Motor neuron (in vitro differentiated cells): ENCODE measurements around the gene CELA1. TPM values are rescaled to one million over a fixed set of nuclear protein-coding genes. Genes with fewer than 3 reads are reported as not detected.
A peak's percentile ranks its signal among the peaks of the same experiment; 100 is the strongest.

ENCODE experiments used
- ATAC-seq, 8 experiments: fragments of 200-7000 bp; cut with Tn5 transposase; replicated peaks in 6 of 8; 2 replicates each; pipeline ENCODE4 v1.8.0; 2021; ENCODE audit warnings: mild to moderate bottlenecking in 8 of 8, moderate library complexity in 8 of 8
- H3K27ac ChIP-seq, 2 donors: fragments of 250-450 bp; sonication (Bioruptor Pico); 2 replicates each; pipeline ENCODE4 v1.9.0; 2021; ENCODE audit warnings: antibody characterized with exemption in 2 of 2, mild to moderate bottlenecking in 2 of 2, moderate library complexity in 1 of 2
- H3K4me1 ChIP-seq, 2 donors: fragments of 250-450 bp; sonication (Bioruptor Pico); replicated peaks in 1 of 2; 2 replicates each; pipeline ENCODE4 v1.6.1; 2021; ENCODE audit warnings: antibody characterized with exemption in 2 of 2, mild to moderate bottlenecking in 2 of 2, moderate library complexity in 1 of 2
- H3K4me3 ChIP-seq, 5 donors: fragments of 250-450 bp; sonication (Bioruptor Pico); 2 replicates each; pipeline ENCODE4 v1.9.0; 2021; ENCODE audit warnings: antibody characterized with exemption in 5 of 5, mild to moderate bottlenecking in 5 of 5, moderate library complexity in 4 of 5
- WGBS, 10 experiments: fragments of 450-650 bp; shearing (Covaris generic); methylation state at CpG; one replicate each; pipeline ENCODE4 v1.0.0; 2022; 5-methylcytosine and 5-hydroxymethylcytosine counted together
- in situ Hi-C, 9 experiments: fragments of 400-800 bp; cut with MboI; loops; one replicate each; pipeline ENCODE4 v1.15.0; 2021; ENCODE audit warnings: low sequenced_read_pairs in 9 of 9, low pct_unique_long_range_greater_than_20kb in 2 of 9; ENCODE audit not compliant: unreplicated experiment in 9 of 9
- total RNA-seq, 8 experiments: library from RNA; unstranded; fragments of 300-600 nt; gene quantifications; 2 replicates each; pipeline versions ENCODE4 v1.2.3 to v1.2.4, GENCODE V29; 2022

The CELA1 gene
- total RNA-seq, 8 experiments from 2014 or later = not detected

GRCh38 chr12:51330186-51330585 lies 16.3 kb downstream of the CELA1 start:
- in situ Hi-C loops = loop anchor here in 6 of 9 experiments (25.0 kb wide), 5 partner anchors 218 to 518 kb away; partner anchors contain the start of genes TMPRSS12 (in 2 of the 6), CSRNP2 (in 1 of the 6), LETMD1 (in 1 of the 6) and SLC11A2 (in 1 of the 6)
- Histone ChIP-seq H3K4me3 (no peak overlapping the region), H3K4me1 (no peaks in the 10 kb centered on the region), H3K27ac (no peak overlapping the region)
- no peak for ATAC-seq

GRCh38 chr12:51329742-51330141 lies 16.7 kb downstream of the CELA1 start:
- Histone ChIP-seq H3K4me1 (no peaks in the 10 kb centered on the region), H3K4me3 (no peak overlapping the region), H3K27ac (no peak overlapping the region)
- 17 to 100% (median 77%) methylated on average over 1 to 4 of the region's 5 CpGs; no CpG with 5 or more reads in 2 of the 10 experiments for WGBS, 10 experiments
- in situ Hi-C loops = loop anchor here in 6 of 9 experiments (10.0 to 25.0 kb wide), 6 partner anchors 55 to 517 kb away; partner anchors contain the start of genes TMPRSS12 (in 2 of the 6), CSRNP2 (in 1 of the 6), LETMD1 (in 1 of the 6) and SLC11A2 (in 1 of the 6)
- no peak for ATAC-seq

- no peak overlapping the region for H3K4me3 ChIP-seq
- 70 to 100% (median 88%) methylated on average over 1 to 3 of the region's 4 CpGs; no CpG with 5 or more reads in 4 of the 10 experiments for WGBS, 10 experiments
These were observed 17.9 kb downstream of the CELA1 start for GRCh38 chr12:51328587-51328986.

DNA sequence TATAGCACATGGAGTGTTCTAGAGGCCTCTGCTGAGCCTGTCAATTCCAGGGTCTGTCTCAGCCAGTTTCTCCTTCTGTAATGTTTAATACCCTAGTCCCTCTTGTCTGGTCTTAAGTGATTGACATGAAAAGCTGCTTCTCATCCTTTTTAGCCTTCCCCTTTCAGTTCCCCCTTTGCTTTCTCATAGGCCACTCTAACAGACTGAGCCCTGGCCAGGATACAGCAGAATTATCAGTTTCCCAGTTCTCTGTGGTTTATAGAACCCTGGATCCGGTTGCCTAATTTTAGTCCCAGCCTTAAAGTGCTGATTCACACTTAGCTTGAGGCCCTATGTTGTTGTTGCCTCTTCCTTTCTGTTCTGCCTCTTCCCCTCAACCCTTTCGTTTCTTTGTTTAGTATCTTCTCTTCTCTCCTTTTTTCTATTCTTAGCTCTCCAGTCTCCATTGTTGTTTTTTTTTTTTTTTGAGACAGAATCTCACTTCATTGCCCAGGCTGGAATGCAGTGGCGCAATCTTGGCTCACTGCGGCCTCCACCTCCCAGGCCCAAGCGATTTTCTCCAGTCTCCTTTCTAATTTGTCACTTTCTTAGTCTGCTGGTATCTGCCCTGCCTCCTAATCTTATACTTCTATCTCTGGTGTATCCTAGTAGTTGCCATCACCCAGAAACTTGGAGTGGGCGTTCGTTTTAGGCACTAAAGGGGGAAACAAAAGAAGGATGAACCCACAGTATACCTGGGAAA lies 19.6 kb downstream of the CELA1 start:
- H3K27ac ChIP-seq = no peak overlapping the region
- 44 to 100% (median 72%) methylated on average over 1 to 7 of the region's 7 CpGs for WGBS, 10 experiments
- peak in 5 of 8 experiments; percentile 10 to 90 (median 37) for ATAC-seq
- in situ Hi-C loops = loop anchor here in 6 of 9 experiments (10.0 to 25.0 kb wide), 6 partner anchors 52 to 515 kb away; partner anchors contain the start of genes TMPRSS12 (in 2 of the 6), CSRNP2 (in 1 of the 6), LETMD1 (in 1 of the 6) and SLC11A2 (in 1 of the 6)
- no peaks in the 10 kb centered on the region for H3K4me1 ChIP-seq
- no peak overlapping the region for H3K4me3 ChIP-seq

More at GRCh38 chr12:51328587-51328986, 17.9 kb downstream of the CELA1 start:
- no peaks in the 10 kb centered on the region for H3K4me1 ChIP-seq
- ATAC-seq = no peak
- in situ Hi-C loops = loop anchor here in 6 of 9 experiments (10.0 to 25.0 kb wide), 6 partner anchors 54 to 516 kb away; partner anchors contain the start of genes TMPRSS12 (in 2 of the 6), CSRNP2 (in 1 of the 6), LETMD1 (in 1 of the 6) and SLC11A2 (in 1 of the 6)
- no peak overlapping the region for H3K27ac ChIP-seq

GRCh38 chr12:51324953-51325352 lies 21.5 kb downstream of the CELA1 start:
- WGBS, 10 experiments = 68 to 100% (median 93%) methylated on average over 2 to 4 of the region's 4 CpGs; no CpG with 5 or more reads in 2 of the 10 experiments
- in situ Hi-C loops = loop anchor here in 6 of 9 experiments (10.0 to 25.0 kb wide), 6 partner anchors 50 to 513 kb away; partner anchors contain the start of genes TMPRSS12 (in 2 of the 6), CSRNP2 (in 1 of the 6), LETMD1 (in 1 of the 6) and SLC11A2 (in 1 of the 6)

GRCh38 chr12:51323966-51324895 lies 22.2 kb downstream of the CELA1 start, which contains the start of gene BIN2:
BIN2 (minus strand) TSS chr12:51324174; CDS start chr12:51324102, 72 bp downstream.
- WGBS, 10 experiments = 93 to 100% (median 95%) methylated on average over 3 to 18 of the region's 60 CpGs; no CpG with 5 or more reads in 3 of the 10 experiments
- in situ Hi-C loops = loop anchor here in 1 of 9 experiments (10.0 kb wide), 1 partner anchor 49 kb away; the partner anchor contains the start of gene SMAGP
- Histone ChIP-seq H3K4me1 (no peaks in the 10 kb centered on the region), H3K4me3 (no peak within 1 kb of the TSS), H3K27ac (no peak within 1 kb of the TSS)
- no peak for ATAC-seq

More at GRCh38 chr12:51324953-51325352, 21.5 kb downstream of the CELA1 start:
- ATAC-seq = no peak
- no peak overlapping the region for H3K4me3 ChIP-seq
- H3K4me1 ChIP-seq = no peaks in the 10 kb centered on the region
- H3K27ac ChIP-seq = no peak overlapping the region

DNA sequence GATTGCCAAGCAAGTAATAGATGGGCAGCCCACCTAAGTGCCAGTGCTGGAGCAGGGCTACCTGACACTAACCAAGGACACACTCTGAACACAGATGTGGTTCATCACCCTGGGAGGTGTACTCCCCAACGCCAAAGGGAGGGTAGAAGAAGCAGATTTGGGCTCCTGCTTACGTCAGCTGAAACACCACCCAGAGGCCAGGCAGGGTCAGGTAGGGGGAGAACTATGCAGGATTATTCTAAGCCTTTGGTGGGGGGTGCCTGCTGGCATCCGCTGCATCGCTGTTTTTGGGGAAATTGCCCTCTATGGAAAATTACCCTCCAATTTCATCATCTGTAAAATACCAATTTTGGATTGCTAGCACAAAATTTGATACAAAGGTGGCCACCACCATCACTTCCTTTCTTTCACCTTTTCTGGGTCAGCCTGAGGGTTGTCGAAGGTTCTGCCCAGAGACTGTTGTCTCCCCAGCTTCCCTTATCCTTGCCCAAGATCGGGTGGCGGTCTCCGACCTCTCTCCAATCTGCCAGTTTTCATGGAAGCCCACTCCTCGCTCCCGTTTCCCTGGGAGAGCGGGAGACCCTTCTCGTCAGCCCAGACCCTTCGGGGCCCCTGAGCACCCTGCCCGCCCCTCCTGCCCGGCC lies 23.0 kb downstream of the CELA1 start:
- WGBS, 10 experiments = 80 to 100% (median 91%) methylated on average over 1 to 5 of the region's 15 CpGs; no CpG with 5 or more reads in 3 of the 10 experiments
- ATAC-seq = no peak
- Histone ChIP-seq H3K27ac (no peak overlapping the region), H3K4me3 (no peak overlapping the region), H3K4me1 (no peaks in the 10 kb centered on the region)
- in situ Hi-C loops = loop anchor here in 1 of 9 experiments (10.0 kb wide), 1 partner anchor 49 kb away; the partner anchor contains the start of gene SMAGP

- Histone ChIP-seq H3K27ac (no peak overlapping the region), H3K4me3 (no peak overlapping the region), H3K4me1 (no peaks in the 10 kb centered on the region)
- 75 to 100% (median 84%) methylated on average over 2 to 5 of the region's 5 CpGs for WGBS, 10 experiments
- in situ Hi-C loops = loop anchor here in 1 of 9 experiments (10.0 kb wide), 1 partner anchor 48 kb away; the partner anchor contains the start of gene SMAGP
- no peak for ATAC-seq
These were observed 24.0 kb downstream of the CELA1 start for GRCh38 chr12:51322452-51322851.

DNA sequence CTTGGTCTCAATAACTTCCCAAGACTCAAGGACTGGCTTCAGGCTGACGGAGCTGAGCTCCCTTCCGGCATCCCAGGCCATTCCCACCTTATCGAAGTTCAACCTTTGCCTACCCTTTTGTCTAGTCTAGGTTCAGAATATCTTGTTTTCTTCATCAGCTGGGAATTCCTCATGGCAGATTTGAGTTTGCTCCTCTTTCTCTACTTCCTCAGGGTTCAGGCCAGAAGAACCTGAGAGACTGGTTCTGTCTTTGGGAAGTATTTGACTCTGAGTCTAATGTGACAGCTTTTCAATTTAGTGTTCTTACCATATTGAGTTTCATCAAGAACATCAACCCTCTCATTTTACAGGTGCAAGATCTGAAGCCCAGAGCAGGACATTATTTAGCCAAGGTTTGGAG lies 24.6 kb downstream of the CELA1 start:
- WGBS, 10 experiments = 85 to 100% (median 100%) methylated on average over 1 to 3 of the region's 3 CpGs; no CpG with 5 or more reads in 2 of the 10 experiments
- no peak for ATAC-seq
- no peak overlapping the region for H3K27ac ChIP-seq
- H3K4me1 ChIP-seq = no peaks in the 10 kb centered on the region
- H3K4me3 ChIP-seq = no peak overlapping the region
- in situ Hi-C loops = loop anchor here in 1 of 9 experiments (10.0 kb wide), 1 partner anchor 47 kb away; the partner anchor contains the start of gene SMAGP

DNA sequence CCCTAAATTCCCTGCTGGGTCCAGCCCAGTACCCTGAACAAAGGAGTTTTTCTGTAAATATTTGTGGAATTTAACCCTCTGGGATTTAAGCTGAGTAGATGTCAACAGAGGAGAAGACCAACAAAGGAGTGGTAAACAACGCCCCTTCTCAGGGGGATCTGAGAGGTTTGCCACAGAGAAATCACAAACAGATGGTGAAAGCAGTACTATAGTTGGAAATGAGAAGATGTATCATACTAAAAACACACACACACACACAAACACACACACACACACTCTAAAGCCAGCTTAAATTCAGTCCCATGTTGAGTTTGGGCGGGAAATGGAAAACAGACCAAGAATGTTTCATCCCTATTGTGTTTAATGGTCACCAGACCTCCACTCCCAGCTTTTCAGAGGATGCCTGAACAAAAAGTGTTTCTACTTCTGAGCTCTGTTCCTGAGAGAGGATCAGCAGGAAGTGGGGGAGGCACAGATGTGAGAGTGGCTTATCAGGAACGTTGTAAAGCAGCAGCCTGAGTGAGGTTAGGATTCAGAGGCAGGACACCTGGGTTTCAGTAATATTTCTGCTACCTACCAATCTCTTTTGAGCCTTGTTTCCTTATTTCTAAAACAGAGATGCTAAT lies 25.7 kb downstream of the CELA1 start:
- no peaks in the 10 kb centered on the region for H3K4me1 ChIP-seq
- H3K4me3 ChIP-seq = no peak overlapping the region
- WGBS, 10 experiments = 0 to 60% (median 18%) methylated on average over 1 to 2 of the region's 3 CpGs; no CpG with 5 or more reads in 2 of the 10 experiments
- H3K27ac ChIP-seq = no peak overlapping the region
- ATAC-seq = peak in 5 of 8 experiments; percentile 31 to 66 (median 48)
- in situ Hi-C loops = loop anchor here in 1 of 9 experiments (10.0 kb wide), 1 partner anchor 46 kb away; the partner anchor contains the start of gene SMAGP

DNA sequence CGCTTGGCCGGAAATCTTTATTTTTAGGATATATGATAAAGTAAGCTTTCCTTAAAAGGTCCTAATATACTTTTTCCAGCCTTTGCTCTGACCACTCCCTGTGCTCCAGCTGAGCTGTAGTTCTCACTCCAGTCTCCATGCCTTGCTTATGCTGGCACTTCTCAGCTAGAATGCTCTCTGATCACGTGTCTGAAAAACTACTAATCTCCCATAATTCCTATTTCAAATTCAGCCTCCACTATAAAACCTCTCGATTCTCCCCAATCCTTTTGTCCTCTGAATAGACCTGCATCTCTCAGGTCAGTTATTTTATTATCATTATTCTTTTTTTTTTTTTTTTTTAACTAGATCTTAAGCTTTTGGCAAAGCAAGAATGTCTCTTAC lies 26.2 kb downstream of the CELA1 start:
- Histone ChIP-seq H3K4me1 (no peaks in the 10 kb centered on the region), H3K4me3 (no peak overlapping the region), H3K27ac (no peak overlapping the region)
- ATAC-seq = peak in 3 of 8 experiments; percentile 8 to 18 (median 13)
- 0 to 88% (median 64%) methylated on average over 1 to 4 of the region's 4 CpGs; no CpG with 5 or more reads in 1 of the 10 experiments for WGBS, 10 experiments
- in situ Hi-C loops = loop anchor here in 1 of 9 experiments (10.0 kb wide), 1 partner anchor 46 kb away; the partner anchor contains the start of gene SMAGP
